Measurements from ENCODE around the gene ACKR3. TPM values are rescaled to one million over a fixed set of nuclear protein-coding genes. Genes with fewer than 3 reads are reported as not detected.

Gene ACKR3
- total RNA-seq, 1 experiment from 2014 or later, result not detected

DNA sequence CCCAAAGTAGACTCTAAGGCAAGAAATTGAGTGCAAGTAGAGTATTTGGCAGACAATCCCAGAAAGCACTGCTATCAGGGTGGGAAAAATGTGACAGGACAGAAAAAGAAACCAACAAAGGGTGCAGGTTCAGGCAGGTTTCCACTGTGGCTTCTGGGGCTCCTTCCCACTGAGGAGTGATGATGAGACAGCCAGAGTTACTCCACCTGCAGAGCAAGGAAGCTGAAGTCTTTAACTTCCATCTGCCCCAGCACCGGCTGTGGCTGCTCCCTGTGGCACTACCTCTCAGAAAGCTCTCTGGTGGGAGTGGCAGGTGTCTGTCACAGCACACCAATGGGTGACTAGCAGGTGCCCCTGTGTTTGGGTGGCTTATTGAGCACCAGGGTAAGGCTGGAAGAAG lies 37.6 kb upstream of the ACKR3 start:
- BruUV-seq (replicated peaks), result no TSS peak
- Histone ChIP-seq H3K36me3 (ENCODE audit: control insufficient read depth, insufficient read depth, low read length) (no peaks in the 10 kb centered on the region), H3K4me1 (ENCODE audit: control insufficient read depth, insufficient read depth, low read length) (no peaks in the 10 kb centered on the region), H3K27ac (ENCODE audit: low read length) (no peak overlapping the region), H3K27me3 (ENCODE audit: control insufficient read depth, insufficient read depth, low read length) (peaks cover 7% of the 10 kb centered on the region), H3K9me3 (ENCODE audit: control insufficient read depth, insufficient read depth, low read depth, low read length) (no peaks in the 10 kb centered on the region), H3K4me3 (ENCODE audit: low read depth in 2 of 2, low read length in 2 of 2) (no peak overlapping the region)
- intact Hi-C loops (cut with micrococcal nuclease; ENCODE audit: unreplicated experiment), result no loop called here
- ChIA-PET POLR2A (no interaction called here), CTCF (no interaction called here)
- in situ Hi-C loops (cut with HindIII; ENCODE audit: low pct_unique_long_range_greater_than_20kb, low sequenced_read_pairs), result no loop called here
- ATAC-seq, result no peak
- no peak for DNase-seq (ENCODE audit: low read depth, low spot score)
- TF ChIP-seq CTCF (IDR thresholded peaks at IDR 0.05), result no peak
- TF ChIP-seq TCF7L2 (IDR thresholded peaks at IDR 0.05; ENCODE audit: low read depth, low read length), result no peak
- TF ChIP-seq, protein P1, sequence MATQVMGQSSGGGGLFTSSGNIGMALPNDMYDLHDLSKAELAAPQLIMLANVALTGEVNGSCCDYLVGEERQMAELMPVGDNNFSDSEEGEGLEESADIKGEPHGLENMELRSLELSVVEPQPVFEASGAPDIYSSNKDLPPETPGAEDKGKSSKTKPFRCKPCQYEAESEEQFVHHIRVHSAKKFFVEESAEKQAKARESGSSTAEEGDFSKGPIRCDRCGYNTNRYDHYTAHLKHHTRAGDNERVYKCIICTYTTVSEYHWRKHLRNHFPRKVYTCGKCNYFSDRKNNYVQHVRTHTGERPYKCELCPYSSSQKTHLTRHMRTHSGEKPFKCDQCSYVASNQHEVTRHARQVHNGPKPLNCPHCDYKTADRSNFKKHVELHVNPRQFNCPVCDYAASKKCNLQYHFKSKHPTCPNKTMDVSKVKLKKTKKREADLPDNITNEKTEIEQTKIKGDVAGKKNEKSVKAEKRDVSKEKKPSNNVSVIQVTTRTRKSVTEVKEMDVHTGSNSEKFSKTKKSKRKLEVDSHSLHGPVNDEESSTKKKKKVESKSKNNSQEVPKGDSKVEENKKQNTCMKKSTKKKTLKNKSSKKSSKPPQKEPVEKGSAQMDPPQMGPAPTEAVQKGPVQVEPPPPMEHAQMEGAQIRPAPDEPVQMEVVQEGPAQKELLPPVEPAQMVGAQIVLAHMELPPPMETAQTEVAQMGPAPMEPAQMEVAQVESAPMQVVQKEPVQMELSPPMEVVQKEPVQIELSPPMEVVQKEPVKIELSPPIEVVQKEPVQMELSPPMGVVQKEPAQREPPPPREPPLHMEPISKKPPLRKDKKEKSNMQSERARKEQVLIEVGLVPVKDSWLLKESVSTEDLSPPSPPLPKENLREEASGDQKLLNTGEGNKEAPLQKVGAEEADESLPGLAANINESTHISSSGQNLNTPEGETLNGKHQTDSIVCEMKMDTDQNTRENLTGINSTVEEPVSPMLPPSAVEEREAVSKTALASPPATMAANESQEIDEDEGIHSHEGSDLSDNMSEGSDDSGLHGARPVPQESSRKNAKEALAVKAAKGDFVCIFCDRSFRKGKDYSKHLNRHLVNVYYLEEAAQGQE (IDR thresholded peaks at IDR 0.05; ENCODE audit: insufficient read depth in 1 of 2, low read depth in 2 of 2, low read length in 1 of 2), result no peak
- TF ChIP-seq POLR2AphosphoS5 (IDR thresholded peaks at IDR 0.05; ENCODE audit: low read depth, low read length), result no peak
- no peak for TF ChIP-seq SIN3A (IDR thresholded peaks at IDR 0.05; ENCODE audit: borderline replicate concordance, insufficient read depth, low read depth, low read length)

DNA sequence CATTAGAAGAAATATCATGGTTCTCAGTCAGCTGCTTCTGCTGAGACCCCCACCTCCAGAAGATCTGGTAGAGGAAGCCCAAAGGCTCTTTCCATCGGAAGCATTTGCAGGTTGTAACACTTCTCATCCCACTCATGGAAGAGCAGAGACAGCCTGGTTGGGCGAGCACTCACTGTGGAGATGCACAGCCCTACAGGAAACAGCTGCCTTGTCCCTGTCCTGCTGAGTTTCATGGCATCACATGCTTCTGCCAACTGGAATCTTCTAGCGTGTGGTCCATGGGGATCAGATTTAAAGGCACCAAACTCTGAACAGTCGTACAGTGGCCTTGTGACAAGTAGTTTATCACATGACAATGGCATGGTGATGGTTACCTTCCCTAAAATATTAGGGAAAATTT lies 36.3 kb upstream of the ACKR3 start:
- in situ Hi-C loops (cut with HindIII; ENCODE audit: low pct_unique_long_range_greater_than_20kb, low sequenced_read_pairs), result no loop called here

More for the DNA sequence above, 36.3 kb upstream of the ACKR3 start:
- POLR2A ChIA-PET, result no interaction called here
- Histone ChIP-seq H3K27ac (ENCODE audit: low read length) (no peak overlapping the region), H3K9me3 (ENCODE audit: control insufficient read depth, insufficient read depth, low read depth, low read length) (no peaks in the 10 kb centered on the region), H3K4me1 (ENCODE audit: control insufficient read depth, insufficient read depth, low read length) (no peaks in the 10 kb centered on the region), H3K27me3 (ENCODE audit: control insufficient read depth, insufficient read depth, low read length) (peaks cover 4% of the 10 kb centered on the region), H3K36me3 (ENCODE audit: control insufficient read depth, insufficient read depth, low read length) (no peaks in the 10 kb centered on the region), H3K4me3 (ENCODE audit: low read depth in 2 of 2, low read length in 2 of 2) (no peak overlapping the region)
- TF ChIP-seq POLR2AphosphoS5 (IDR thresholded peaks at IDR 0.05; ENCODE audit: low read depth, low read length) (no peak), SIN3A (IDR thresholded peaks at IDR 0.05; ENCODE audit: borderline replicate concordance, insufficient read depth, low read depth, low read length) (no peak), TCF7L2 (IDR thresholded peaks at IDR 0.05; ENCODE audit: low read depth, low read length) (no peak), CTCF (IDR thresholded peaks at IDR 0.05) (no peak)
- TF ChIP-seq, protein P1 (IDR thresholded peaks at IDR 0.05; ENCODE audit: insufficient read depth in 1 of 2, low read depth in 2 of 2, low read length in 1 of 2), result no peak
- BruUV-seq (replicated peaks), result no TSS peak
- DNase-seq (ENCODE audit: low read depth, low spot score) (no peak), ATAC-seq (no peak)
- intact Hi-C loops (cut with micrococcal nuclease; ENCODE audit: unreplicated experiment), result no loop called here
- CTCF ChIA-PET, result no interaction called here
